NOMO-1 treated with DMSO at 0.1 percent for 48 hours (cell line): ENCODE data around the gene ELOVL2.
"Not testable (repeated sequence)": the region's sequence is repeated elsewhere in the genome, so short reads cannot be mapped to it uniquely, and the experiment has no call there.

Experiments used
- DNase-seq: peaks from one replicate; lab custom pipeline; 2025; ENCODE audit not compliant: unreplicated experiment; lab: John Stamatoyannopoulos, UW

Gene ELOVL2

GRCh38 chr6:11023032-11023431, 21.1 kb downstream of the ELOVL2 start:
- no peak for DNase-seq

DNA sequence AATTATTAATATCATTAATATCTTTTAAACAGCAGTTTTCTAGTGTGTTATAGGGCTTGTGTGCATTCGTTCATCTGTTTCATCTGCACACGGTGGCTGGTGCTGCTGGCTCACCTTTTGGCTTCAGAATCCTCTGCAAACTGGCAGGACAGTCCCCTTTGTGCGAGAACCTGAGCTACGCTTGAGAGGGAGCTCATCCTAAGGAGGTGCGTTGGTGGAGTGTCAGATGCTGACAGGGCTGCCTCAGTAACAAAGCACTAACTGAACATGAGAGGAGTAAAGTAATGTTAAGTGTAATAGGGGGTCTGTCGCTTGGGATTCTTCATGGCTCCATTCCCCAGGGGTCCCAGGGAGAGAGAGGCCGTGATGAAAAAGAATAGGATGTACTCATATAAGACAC, 22.4 kb downstream of the ELOVL2 start:
- no peak for DNase-seq

GRCh38 chr6:11021003-11021402, 23.1 kb downstream of the ELOVL2 start:
- no peak for DNase-seq

GRCh38 chr6:11018225-11018624, 25.9 kb downstream of the ELOVL2 start:
- DNase-seq, result no peak

- no peak for DNase-seq
Measured at GRCh38 chr6:11017090-11017489, 27.0 kb downstream of the ELOVL2 start.

DNA sequence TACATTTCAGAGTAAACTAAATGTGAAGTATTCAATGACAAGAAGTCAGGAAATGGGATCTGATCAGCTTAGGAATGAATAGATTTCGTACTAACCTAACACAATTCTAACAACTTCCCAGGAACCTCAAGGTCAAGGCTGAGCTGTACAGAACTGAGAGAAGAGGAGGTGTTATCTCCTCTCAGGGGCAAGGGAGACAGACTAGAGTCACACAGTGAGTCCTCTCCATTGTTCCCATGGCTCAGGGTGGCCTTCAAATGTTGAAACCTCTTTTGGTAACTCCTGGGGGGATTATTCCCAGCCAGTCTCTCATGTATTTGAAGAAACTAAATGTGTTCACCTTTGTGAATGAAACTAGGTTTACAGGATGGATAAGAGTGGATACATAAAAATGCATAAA, 27.7 kb downstream of the ELOVL2 start:
- DNase-seq, result no peak

DNA sequence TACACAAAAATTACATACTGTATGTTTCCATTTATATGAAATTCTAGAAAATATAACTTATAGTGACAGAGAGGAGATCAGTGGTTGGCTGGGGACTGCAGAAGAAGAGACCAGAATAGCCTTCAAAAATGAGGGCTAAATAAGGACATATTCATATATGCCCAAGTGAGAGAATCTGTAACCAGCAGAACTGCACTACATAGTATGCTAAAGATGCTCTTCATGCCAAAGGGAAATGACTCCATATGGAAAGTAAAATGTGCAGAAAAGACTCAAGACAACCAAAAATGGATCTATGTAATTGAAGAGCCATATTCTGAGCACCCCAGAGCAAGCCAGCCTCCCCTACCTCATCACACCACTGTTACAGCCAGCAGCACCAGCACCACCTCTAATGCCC, 29.0 kb downstream of the ELOVL2 start:
- DNase-seq, result no peak

GRCh38 chr6:11013721-11014070, 30.4 kb downstream of the ELOVL2 start:
- no peak for DNase-seq

DNA sequence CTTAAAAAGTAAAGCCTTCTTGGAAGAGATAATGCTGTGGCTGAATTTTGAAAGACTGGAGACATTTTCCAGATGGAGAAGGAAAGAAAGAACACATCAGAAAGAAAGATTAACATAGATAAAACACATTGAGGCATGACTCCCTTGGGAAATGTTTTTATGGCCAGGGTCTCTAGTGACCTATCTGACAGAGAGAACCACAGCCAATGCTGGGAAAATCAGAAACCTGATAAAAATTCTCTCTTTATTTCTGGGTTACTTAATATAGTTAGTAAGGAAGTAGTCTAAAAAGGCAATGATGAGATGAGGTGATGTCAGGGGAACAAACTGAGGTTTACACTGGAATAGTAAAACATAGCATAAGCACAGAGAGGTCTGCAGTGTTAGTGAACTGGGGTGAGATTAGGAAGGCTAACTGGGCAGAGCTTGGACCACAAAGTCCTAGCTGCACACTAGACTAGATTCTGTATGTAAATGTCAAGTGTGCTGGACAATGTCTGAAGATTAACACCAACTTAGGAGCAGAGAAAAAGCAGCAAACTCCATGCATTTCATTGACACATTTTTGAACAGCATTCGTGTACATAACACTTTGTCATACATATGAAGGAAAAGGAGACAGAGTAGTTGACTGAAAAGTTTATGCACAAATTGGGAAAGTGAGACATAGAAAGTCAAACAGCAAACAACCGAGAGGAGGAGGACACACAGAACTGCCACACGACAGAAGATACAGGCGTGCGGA, 31.0 kb downstream of the ELOVL2 start:
- no peak for DNase-seq

GRCh38 chr6:11012295-11012754, 31.8 kb downstream of the ELOVL2 start:
- DNase-seq, result no peak

DNA sequence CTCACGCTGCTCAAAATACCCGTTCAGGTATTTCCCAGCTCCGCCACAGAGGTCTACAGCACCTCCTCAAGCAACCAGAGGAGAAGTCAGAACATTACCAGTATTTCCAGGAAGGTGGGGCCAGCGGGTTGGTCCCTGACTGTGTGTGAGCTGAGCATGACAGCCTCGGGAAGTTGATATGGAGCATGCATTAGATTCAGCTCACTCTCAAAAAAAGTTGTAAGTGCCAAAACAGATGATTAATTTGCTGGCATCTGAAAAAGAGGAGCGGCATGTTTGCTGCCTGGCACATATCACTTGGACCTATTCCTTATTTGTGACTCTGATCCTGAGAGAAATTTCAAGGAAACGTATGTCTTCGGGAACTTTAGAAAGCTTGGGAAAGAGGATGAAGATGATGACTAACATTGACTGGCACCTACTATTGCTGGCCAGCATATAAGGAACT, 32.3 kb downstream of the ELOVL2 start:
- no peak for DNase-seq

GRCh38 chr6:11009353-11009752, 34.8 kb downstream of the ELOVL2 start:
- DNase-seq, result no peak

DNA sequence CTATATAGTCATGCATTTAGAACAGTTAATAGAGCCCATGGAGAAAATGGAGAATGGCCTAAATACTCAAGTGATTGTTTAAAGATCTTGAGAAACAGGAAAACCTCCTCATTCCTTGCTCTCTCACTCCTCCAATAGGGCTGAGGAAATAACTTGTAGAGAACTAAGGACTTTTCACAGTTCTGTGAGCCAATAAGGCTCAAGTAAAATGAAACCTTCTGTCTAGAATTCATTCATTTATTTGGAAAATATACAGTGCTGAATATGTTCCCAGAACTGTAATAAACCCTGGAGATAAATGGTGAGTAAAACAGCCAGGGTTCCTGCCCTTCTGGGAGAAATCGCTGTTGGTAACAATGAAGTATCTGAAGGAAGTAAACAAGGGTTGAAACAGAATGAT, 35.3 kb downstream of the ELOVL2 start:
- no peak for DNase-seq

DNA sequence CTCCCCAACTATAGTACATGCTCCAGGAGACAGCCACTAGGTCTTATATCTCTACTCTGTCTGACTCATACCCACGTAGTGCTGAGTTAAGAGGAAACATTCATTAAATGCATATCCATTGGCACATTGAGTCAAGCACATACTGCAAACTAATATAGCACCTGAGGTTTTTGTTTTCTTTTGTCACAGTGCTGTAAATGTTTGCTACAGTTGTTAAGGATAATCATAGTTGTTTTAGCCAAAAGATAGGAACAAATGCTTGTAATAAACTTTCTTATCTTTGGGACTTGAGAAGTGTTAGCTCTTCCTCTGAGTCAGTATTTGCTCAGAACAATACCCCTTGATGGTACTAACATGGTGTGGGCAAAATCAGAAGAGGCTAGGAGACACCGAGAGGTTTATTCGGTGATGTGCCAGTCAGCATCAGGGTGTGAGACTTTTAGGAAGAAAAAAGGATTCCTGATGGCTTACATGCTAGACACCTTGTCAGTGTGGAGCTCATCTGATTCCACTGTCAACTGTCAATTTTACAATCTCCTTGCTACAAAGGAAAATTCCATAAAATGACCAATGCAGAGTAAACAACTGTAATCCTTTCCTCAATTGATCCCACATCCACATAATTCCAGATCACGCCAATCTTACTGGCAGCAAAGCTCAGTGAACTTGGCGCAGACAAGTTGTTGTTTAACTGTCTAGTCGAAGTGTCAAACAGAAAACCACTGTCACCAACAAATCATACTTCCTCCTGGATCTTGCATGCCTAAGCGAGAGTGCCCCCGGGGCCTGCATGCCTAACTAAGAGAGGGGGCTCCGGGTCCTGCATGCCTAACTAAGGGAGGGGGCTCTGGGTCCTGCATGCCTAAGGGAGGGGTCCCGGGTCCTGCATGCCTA, 36.1 kb downstream of the ELOVL2 start:
- DNase-seq, result no peak

GRCh38 chr6:11006061-11006460, 38.0 kb downstream of the ELOVL2 start:
- no peak for DNase-seq

- not testable (repeated sequence) for DNase-seq
Measured at GRCh38 chr6:11003297-11003696, 40.8 kb downstream of the ELOVL2 start.

DNA sequence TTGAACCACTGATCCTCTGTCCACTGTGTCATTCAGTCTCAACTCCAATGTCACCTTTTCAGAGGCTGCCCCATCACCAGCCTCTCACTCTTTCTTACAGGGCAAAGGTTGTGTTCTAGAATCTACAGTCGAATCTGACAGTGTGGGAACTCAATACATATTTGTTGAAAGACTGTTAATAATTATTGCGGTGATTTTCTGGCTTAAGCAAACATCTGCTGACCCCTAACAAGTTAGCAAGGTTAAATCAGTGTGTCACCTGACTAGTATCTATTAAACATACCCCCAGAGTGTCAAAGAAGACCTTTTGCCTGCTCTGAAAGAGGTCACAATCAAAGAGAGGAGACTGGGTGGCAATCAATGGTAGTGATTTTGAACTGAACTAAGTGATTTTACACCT, 41.9 kb downstream of the ELOVL2 start:
- DNase-seq, result no peak

GRCh38 chr6:10999994-11000393, 44.1 kb downstream of the ELOVL2 start:
- no peak for DNase-seq

- DNase-seq, result no peak
Measured at GRCh38 chr6:10995114-10995707, 48.9 kb downstream of the ELOVL2 start.

- DNase-seq, result no peak
Measured at GRCh38 chr6:10993896-10994295, 50.2 kb downstream of the ELOVL2 start.

GRCh38 chr6:10991115-10991514, 53.0 kb downstream of the ELOVL2 start:
- DNase-seq, result no peak

GRCh38 chr6:10989587-10989986, 54.5 kb downstream of the ELOVL2 start:
- DNase-seq, result no peak
